ENCODE results near the gene DSCAML1.

The DSCAML1 gene

DNA sequence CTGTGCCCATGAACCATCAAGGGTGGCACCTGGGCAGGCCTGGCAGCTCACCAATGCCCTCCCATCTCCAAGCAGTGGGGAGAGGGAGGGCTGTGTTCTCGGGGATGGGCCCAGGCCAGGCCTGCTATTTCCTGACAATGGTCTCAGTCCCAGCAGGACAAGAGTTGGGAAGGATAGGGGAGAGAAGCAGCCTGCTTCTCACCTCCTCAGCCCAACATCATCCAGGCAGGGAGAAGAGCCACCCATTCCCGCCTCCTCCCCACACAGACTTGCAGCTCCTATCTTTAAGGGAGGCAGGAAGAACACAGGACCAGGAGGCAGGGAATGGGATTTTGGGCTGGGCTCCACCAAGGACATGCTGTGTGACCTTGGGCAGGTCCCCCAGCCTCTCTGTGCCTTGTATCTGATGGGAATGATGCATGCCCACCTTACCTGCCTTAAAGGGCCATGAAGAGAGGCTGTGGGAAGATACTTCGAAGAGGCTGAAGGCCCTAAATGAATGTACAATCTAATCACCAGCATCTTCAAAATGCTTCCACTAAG lies 108.7 kb downstream of the DSCAML1 start:
- no peak for DNase-seq

DNA sequence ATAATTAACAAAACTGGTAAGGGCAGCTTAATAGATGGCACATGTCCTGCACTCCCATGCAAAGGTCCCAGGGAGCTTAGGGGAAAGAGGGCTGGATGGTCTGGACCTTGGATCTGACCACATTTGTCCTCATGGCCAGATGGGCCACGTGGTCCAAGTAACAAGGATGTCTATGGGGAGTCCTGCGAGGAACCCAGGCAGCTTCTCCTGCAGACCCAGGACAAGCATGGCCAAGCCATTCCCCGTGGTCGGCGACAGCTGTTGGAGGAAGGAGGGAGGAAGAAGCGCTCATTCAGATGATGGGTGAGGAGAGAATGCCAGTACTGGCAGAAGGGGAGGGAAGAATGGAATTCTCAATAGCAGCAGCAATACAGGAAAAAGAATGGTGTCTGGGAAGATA lies 109.2 kb downstream of the DSCAML1 start:
- DNase-seq: no peak

DNA sequence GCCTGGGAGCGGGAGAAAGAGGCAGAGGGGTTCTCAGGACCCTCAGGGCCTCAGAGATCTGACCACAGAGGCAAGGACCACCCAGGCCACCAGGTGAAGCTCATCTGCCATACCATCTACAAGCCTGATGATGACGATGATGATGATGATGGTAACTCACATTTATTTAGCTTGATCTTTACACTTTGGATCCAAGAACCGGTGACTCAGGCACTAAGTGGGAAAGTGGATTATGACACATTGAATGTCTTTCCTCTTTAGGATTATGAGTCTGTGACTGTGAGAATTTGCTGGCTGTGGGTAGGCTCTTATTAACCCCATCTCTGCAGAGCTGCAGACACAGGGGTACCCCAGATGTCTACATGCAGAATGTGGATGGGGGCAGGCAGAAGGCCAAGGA lies 110.3 kb downstream of the DSCAML1 start:
- DNase-seq: no peak

DNA sequence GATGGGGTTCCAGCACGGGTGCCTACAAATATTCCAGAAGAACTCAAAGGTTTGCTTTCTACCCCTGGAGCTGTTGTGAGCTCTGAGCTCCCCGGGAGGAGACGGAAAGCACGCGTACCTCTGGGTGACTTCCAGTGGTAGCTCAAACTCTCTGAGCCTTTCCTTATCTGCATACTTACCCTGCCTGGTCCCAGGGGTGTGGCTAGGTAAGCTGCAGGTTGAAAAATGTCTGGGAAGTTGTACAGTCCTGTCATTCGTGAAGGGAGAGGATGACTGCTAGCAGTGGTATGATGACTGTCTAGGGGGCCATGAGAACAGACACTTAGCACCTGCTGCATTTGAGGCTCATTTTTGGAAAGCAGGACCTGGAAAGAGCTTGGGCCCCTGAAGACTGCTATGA lies 111.5 kb downstream of the DSCAML1 start:
- no peak for DNase-seq

DNA sequence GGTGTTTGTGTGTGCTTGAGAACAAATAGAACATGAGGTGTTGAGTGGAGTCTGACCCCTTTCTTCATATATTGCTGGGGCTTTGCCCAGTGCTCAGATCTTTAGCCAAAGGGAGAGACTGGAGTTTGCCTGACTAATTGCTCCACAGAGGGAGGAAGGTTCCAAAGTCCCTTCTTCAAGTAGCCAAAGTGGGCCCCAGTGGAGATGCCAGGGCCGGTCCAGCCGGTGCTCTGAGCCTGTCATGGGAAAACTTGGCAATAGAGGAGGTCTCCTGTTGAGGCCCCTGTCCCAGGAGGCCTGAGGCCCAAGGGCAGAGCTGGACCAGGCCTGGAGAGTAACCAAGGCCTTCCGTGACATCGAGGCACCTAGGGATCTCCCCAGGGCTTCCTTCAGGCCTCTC lies 112.3 kb downstream of the DSCAML1 start:
- DNase-seq: no peak

GRCh38 chr11:117684111-117684510 lies 112.9 kb downstream of the DSCAML1 start:
- no peak for DNase-seq

DNA sequence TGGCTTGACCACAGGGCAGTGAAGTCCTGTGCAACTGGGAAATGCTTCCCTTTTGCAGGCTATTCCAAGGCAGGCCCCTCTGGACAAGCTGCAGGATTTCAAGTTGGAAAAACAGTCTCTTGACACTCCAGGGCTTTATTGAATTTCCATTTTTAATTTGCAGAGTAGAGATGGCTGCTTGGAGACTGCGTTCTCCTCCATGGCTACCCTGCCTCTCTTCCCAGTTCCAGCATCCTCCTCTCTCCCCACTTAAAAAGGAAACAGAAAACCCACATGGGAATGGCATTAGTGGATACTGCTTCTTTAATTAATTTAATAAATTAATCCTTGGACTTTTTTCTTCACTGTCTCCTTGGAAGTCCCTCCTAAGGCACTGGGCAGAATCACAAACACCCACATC lies 115.6 kb downstream of the DSCAML1 start:
- DNase-seq: no peak

- no peak for DNase-seq
These were observed 117.6 kb downstream of the DSCAML1 start for GRCh38 chr11:117679461-117679860.

DNA sequence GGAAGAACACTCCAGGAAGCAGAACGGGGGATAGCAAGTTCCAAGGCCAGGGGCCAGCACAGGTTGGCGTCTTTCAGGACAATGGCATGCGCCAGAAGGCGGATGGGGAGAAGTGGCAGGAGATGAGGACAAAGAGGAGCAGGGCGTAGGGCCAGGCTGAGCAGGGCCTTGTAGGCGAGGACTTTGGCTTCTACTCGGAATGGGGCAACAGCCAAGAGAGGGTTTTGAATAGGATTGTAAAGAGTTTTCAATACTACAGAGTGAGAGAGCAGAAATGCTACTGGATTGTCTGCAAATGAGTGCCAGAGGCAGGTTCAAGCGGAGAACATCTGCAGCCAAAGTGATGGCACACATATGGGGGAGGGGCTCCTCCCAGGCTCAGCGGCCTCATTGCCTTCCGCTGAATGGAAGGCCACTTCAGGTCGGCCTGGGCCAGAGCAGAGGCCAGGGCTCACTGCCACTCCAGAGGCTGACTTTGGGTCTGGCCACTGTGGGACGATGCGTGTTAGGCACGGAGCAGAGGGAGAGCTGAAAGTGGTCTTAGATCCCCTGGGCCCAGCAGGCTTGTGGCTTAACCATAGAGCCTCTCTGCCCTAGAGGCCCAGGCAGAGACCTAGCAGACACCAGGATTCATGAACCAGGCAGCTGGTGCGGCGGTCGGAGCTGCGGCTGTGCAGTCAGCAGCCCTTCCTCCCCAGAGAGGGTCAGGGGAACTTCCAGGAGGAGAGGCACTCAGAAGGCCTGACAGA lies 118.2 kb downstream of the DSCAML1 start:
- no peak for DNase-seq

GRCh38 chr11:117677729-117678310 lies 119.2 kb downstream of the DSCAML1 start:
- no peak for DNase-seq

- no peak for DNase-seq
These were observed 120.5 kb downstream of the DSCAML1 start for GRCh38 chr11:117676501-117676900.

- DNase-seq: no peak
These were observed 123.4 kb downstream of the DSCAML1 start for GRCh38 chr11:117673602-117674001.

DNA sequence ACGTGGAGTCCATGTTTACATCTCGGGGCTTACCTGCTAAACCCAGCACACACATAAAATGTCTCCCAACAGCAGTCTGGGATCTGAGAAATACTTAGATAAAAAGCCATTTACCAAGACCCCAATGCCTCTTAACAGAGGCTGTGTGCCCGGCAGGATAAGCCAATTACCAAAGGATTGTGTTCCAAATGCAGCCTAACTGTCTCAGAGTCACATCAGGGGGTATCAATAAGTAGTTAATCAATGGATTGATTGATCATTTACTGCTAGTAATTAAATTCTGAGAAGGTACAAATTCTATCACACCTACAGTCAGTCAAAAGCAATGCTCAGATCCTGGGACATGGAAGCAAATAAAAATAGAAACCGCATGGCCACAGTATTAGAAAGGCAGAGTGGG lies 125.6 kb downstream of the DSCAML1 start:
- no peak for DNase-seq

DNA sequence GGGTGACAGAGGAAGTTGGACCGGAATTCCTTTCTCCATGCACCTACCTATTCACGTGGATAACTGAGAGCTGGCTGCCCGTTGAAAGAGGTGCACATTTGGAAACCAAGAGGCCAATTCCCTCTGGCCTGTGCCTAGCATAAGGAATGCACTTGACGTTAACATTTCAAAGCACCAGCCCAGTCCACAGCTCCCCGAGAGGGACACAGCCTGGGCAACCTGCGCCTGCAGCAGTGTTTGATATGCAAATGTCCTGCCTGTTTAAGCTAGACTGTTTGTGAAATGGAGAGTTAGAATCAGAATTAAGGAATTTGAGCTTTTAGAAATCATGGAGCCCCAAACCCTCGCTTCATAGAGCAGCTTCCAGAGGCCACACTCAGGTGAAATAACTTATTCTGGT lies 126.1 kb downstream of the DSCAML1 start:
- no peak for DNase-seq

DNA sequence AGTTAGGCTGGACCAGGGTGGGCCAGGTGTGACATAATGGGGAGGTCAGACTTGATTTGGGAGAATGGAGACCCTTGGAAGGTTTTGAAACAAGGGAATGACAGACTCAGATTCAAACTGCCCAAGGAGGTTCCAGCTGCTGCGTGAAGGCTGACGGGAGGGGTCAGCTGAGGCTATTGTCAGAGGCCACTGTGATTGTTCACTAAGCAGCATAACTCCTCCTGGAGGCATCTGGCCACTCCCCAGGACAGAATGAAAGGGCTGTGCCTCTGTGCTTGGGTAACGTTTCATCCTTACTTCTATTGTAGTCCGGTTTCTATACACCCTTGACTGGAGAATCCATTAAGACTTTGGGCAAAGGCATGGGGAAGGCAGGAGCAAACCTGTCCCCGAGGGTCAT lies 126.6 kb downstream of the DSCAML1 start:
- no peak for DNase-seq

DNA sequence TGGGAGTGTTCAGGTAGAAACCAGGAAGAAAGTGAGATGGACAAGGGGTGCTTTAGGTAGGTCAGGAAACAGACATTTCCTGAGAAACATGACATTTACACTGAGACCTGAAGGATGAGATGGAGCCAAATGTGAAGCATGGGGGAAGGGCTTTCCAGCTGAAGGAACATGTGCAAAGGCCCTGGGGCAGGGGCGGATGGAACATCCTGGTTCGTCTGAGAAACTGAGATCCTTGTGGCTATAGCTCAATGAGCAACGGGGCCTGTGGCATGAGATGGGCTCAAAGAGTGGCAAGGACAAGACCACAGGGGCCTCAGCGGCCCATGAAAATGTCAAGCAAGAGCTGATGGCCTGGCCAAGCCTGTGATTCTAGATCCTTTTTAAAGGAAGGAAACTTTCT lies 127.4 kb downstream of the DSCAML1 start:
- DNase-seq: no peak

DNA sequence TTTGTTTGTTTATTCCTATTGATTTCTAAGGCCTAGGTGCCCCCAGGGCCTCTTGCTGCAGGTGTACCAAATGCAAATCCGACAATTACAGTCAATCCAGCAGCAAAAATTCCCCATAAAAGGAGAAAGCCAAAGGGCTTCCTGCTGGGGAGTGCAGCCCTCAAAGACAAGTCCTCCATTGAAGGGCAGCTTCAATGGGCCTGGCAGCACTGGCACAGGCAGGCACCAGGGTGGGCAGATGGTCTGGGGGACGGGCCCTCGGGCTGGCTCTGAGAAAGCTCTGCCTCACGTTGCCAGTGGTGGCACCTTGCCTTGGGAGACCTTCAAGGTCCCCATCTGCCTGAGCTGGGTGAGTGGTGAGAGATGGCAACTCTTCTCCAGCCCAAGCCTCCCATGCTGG lies 128.0 kb downstream of the DSCAML1 start:
- DNase-seq: no peak

DNA sequence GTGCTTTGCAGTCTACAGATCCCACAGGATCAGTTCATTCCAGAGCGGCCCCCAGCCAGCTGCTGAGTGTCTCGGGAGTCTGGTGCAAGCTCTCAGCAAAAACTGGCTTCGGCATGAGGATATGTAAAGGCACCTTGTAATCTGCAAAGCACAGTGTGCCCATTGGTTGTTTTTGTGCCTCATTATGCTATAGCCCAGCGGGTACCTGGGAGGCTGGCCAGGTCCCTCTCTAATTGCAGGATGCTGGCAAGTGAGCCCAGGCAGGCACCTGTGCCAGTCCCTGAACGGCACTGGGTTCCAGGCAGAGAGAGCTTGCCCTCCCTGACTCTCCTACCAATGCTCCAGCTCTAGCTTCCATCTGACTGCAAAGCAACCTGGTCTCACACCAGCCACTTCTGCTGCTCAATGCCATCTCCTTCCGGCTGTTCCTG lies 128.7 kb downstream of the DSCAML1 start:
- DNase-seq: no peak

DNA sequence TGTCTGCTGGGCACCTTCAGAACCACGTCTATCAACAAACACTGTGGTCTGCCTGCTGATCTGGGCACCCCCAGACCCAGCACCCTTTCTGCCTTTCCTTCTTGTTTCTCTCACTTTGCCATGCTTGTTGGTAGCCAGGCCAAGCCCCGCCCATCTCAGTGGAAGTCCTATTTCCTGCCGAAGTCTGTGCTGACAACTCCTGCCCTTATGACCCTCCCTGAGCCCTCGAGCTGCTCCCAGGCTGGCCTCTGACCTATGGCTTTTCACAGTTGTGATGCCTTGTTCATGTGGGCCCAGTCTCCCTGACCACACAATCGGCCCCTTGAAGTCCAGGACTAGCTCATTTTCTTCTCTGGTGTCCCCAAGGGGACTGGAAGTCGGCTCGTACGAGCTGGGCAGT lies 132.1 kb downstream of the DSCAML1 start:
- no peak for DNase-seq

DNA sequence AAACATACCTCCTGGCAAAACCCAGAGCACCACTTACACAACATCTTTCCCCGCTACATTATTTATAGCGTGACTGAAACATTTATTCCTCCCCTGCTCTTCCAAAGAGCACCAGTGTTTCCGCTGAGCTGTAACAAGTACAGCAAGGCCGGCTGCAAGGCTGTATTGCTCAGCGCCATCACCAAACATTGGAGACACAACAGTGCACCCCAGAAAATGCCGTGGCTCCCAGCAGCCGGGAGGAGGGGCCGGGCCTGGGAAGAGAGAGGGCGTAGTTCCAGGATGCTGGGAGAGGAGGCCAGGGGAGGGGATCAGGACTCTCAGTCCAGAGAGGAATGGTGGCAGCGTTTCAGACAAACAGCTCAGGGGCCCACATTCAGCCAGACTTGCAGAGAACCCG lies 133.2 kb downstream of the DSCAML1 start:
- DNase-seq: no peak

DNA sequence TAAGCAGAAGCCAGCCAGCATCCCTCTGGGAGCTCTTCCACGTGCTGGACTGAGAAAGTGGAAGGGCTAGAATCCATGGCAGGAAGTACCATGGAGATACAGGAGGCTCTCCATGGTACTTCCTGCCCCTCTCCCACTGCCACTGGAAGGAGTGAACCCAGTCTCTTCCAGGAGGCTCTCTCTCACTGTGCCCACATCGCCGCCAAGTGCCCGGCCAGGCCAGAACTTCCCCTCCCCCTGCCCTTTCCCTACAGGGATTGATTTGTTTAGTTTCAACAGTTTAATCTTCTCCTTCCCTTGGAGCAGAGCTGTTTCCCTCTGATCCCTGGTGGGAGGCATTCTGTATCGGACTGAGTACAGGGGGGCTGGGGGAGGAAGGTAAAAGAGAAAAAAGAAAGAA lies 133.6 kb downstream of the DSCAML1 start:
- no peak for DNase-seq

DNA sequence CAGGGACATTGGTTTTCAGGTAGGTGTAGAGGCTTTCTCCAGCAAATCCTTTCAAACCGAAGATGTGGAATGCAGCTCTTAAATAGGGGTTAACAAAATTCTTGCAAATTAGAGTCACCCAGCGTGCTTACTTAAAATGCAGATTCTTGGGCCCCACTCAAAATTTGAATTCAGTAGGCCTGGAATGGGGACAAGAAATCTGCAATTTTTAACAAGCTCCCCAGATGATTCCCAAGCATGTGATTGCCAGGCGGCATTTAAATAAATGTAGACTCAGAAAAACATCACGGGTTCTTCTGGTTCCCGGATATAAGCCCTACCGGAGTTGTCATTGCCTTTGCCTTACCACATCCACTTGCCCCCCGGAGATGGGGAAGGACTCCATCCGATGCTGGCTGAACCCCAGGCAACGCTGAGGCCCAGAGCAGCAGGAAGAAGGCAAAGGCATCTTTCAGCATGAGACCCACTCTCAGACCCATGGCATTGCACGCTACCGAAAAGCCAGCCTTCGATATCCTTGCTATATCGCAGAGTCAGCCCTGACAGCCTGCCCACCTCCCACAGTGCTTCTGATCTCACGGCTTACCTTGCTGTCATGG lies 134.2 kb downstream of the DSCAML1 start:
- no peak for DNase-seq

DNA sequence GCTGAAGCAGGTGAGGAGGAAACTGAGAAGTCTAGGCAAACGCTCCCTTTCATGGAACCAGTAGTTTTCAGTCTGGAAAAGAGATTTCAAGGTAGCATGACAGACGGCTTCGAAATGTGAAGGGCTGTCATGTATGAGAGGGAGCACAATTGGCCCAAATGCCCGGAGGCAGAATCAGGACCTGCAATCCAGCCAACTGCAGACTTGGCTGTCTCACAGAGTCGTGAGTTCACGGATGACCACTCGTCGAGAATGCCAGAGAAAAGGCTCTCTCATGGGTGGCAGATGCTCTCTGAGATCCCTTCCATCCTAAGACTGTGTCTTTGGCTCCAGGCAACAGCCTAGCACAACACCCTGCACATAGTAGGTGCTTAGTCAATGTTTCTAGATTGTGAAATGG lies 134.8 kb downstream of the DSCAML1 start:
- no peak for DNase-seq

- no peak for DNase-seq
These were observed 138.2 kb downstream of the DSCAML1 start for GRCh38 chr11:117658809-117659208.

Measured in activated T-cell treated with anti-CD3 and anti-CD28 coated beads for 4 hours (primary cell).